BLaER1 treated with 17β-estradiol and CSF1 and Interleukin-3, amounts not matched to agents 10 nM and 100 nM (cell line): ENCODE measurements around the gene ADM2.

Source experiments
- H3K27ac ChIP-seq, 11 experiments: shearing (Covaris generic); formaldehyde crosslinking; 2 replicates each; pipeline ENCODE4 v1.8.1; 2022
- H3K27me3 ChIP-seq, 11 experiments: shearing (Covaris generic); formaldehyde crosslinking; 2 replicates each; pipeline ENCODE4 v1.8.1; 2022
- H3K36me3 ChIP-seq, 11 experiments: shearing (Covaris generic); formaldehyde crosslinking; 2 replicates each; pipeline ENCODE4 v1.8.1; 2022
- H3K4me1 ChIP-seq, 10 experiments: shearing (Covaris generic); formaldehyde crosslinking; 2 replicates each; pipeline ENCODE4 v1.8.1; 2022
- H3K4me2 ChIP-seq, 11 experiments: shearing (Covaris generic); formaldehyde crosslinking; 2 replicates each; pipeline ENCODE4 v1.8.1; 2022
- H3K4me3 ChIP-seq, 10 experiments: shearing (Covaris generic); formaldehyde crosslinking; 2 replicates each; pipeline ENCODE4 v1.8.1; 2022
- H3K9ac ChIP-seq, 11 experiments: shearing (Covaris generic); formaldehyde crosslinking; 2 replicates each; pipeline ENCODE4 v1.8.1; 2022
- H3K9me3 ChIP-seq, 11 experiments: shearing (Covaris generic); formaldehyde crosslinking; replicated peaks in 1 of 11; 2 replicates each; pipeline ENCODE4 v1.8.1; 2022
- H4K20me1 ChIP-seq, 11 experiments: shearing (Covaris generic); formaldehyde crosslinking; 2 replicates each; pipeline ENCODE4 v1.8.1; 2022
- Cebpa-rat ChIP-seq, 11 experiments: shearing (Covaris generic); IDR thresholded peaks; 2 replicates each; pipeline ENCODE4 v1.8.1; 2022

Gene ADM2

GRCh38 chr22:50502096-50502495, 20.8 kb downstream of the ADM2 start:
- TF ChIP-seq Cebpa-rat (IDR thresholded peaks at IDR 0.05): no peak
- peaks cover 29 to 50% (median 45%) of the 10 kb centered on the region in 10 experiments for H3K4me1 ChIP-seq
- H3K4me3 ChIP-seq: no peak overlapping the region
- peaks cover 20 to 37% (median 32%) of the 10 kb centered on the region in 11 experiments for H3K36me3 ChIP-seq
- H3K27me3 ChIP-seq: no peaks in the 10 kb centered on the region
- H3K9ac ChIP-seq: peak overlapping the region in 3 of 11 experiments; percentile 6 to 44 (median 28); a peak in 4 of 22 replicates
- H3K27ac ChIP-seq: no peak overlapping the region
- no peaks in the 10 kb centered on the region for H3K9me3 ChIP-seq
- H4K20me1 ChIP-seq: peaks cover 0 to 46% (median 32%) of the 10 kb centered on the region in 11 experiments; a peak in 20 of 22 replicates
- no peak overlapping the region for H3K4me2 ChIP-seq

DNA sequence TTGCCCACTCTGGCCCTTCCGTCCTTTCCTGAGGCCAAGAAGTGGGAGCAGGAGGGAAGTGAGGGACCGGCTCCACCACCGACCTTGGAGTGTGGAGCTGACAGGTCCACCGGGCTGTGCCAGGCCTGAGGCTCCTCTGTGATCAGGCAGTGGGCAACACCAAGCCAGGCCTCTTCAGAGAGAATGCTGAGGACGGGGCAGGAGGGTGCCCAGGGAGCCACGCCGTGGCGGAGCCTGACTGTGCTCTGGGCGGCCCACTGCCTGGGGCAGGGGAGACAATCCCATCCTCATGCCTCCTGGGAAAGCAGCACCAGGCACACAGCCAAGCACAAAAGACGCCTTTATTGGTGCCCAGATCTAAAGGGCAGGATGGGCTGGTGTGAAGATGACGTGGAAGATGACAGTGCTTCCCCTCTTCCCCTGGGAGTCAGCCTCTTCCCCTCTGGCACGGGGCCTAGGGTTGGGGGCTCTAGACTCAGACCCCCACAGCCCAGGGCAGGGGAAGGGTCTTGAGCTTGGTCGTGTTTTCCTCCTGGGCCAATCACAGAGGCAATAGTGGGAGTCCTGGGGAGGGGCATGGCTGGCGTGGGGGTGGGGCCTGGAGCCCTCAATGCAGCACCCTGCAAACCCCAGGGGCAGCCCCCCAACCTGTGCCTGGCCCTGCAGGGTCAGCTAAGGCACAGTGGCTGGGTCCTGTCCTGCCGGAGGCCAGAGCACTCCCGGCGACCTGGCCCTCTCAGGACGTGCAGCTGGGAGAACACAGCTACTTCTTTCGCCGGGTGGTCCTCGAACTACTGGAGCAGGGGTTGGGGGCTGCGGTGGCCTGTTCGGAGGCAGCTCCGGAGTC, 21.5 kb downstream of the ADM2 start:
- TF ChIP-seq Cebpa-rat (IDR thresholded peaks at IDR 0.05): no peak
- peak overlapping the region in 5 of 11 experiments; percentile 6 to 44 (median 26); a peak in 6 of 22 replicates for H3K9ac ChIP-seq
- no peak overlapping the region for H3K4me3 ChIP-seq
- no peak overlapping the region for H3K4me2 ChIP-seq
- H3K4me1 ChIP-seq: peaks cover 29 to 48% (median 42%) of the 10 kb centered on the region in 10 experiments
- no peaks in the 10 kb centered on the region for H3K27me3 ChIP-seq
- no peak overlapping the region for H3K27ac ChIP-seq
- no peaks in the 10 kb centered on the region for H3K9me3 ChIP-seq
- H3K36me3 ChIP-seq: peaks cover 20 to 37% (median 32%) of the 10 kb centered on the region in 11 experiments
- H4K20me1 ChIP-seq: peaks cover 0 to 46% (median 33%) of the 10 kb centered on the region in 11 experiments; a peak in 20 of 22 replicates

GRCh38 chr22:50503475-50504145, 22.3 kb downstream of the ADM2 start:
- Histone ChIP-seq H3K36me3 (peaks cover 20 to 37% (median 32%) of the 10 kb centered on the region in 11 experiments), H3K9ac (no peak overlapping the region; a peak in 1 of 22 replicates), H3K4me2 (no peak overlapping the region), H3K27ac (no peak overlapping the region), H3K9me3 (no peaks in the 10 kb centered on the region), H3K4me1 (peaks cover 26 to 43% (median 36%) of the 10 kb centered on the region in 10 experiments), H3K27me3 (no peaks in the 10 kb centered on the region), H3K4me3 (no peak overlapping the region), H4K20me1 (peaks cover 0 to 46% (median 35%) of the 10 kb centered on the region in 11 experiments; a peak in 20 of 22 replicates)
- TF ChIP-seq Cebpa-rat (IDR thresholded peaks at IDR 0.05): no peak

DNA sequence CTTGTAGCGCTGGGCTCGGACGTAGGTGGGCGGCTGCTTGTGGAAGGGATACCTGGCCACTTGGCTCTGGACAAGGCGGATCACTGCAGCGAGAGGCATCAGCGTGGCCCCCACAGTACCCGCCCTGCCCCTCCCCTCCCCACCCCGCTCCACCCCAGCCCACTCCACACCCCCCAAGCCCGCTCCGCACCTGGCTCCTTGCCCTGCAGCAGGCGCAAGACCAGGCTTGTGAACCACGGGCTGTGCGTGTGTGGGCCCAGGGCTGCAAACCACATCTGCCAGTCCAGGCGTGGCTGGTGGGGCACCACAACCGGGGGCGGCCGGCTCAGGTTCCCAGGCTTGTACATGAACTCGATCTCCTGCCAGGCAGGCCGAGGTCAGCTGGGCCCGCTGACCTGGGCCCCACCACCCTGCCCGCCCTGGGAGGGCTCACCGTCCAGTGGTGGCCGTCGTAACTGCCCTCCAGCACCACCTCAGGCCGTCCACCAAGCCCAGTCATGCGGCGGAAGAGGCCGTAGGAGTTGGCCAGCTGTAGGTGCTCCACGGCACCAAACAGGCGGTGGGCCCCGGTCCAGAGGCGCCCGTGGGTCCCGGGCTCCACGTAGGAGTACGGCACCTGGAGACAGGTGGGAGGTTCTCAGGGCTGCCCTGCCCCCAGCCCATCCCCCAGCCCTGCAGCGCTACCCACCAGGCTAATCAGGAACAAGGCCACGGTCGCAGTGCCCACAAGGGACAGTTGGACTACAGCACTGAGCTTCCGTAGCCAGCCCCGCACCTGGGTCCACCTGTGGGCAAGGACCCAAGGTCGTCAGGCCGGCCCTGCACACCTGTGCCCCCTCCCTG, 23.2 kb downstream of the ADM2 start:
- no peak overlapping the region for H3K4me3 ChIP-seq
- H3K9ac ChIP-seq: peak overlapping the region in 5 of 11 experiments; percentile 32 to 92 (median 88); a peak in 3 of 22 replicates
- H3K4me2 ChIP-seq: peak overlapping the region in 7 of 11 experiments; percentile 92 to 100 (median 99); a peak in 8 of 22 replicates

DNA sequence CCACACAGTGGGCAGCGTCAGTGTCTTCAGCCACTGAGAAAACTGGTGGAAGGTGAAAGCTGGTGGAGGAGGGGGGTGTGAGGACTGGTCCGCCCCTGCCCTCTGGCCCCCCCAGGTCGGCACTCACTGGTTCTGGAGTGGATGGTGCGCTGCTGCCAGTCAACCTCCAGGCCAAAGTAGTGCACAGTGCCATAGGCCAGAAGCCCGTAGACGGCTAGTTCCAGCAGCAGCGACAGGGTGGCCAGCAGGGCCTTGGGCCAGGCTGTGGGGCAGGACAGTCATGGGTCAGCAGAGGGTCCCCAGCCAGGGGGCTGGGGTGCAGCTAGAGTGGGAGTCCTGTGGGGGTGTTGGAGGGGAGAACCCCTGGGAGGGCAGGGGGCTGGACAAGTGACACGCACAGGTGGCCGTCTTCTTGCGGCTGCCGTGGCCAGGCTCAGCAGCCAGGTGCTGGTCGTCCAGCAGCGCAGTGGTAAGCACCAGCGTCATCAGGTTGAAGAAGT, 24.0 kb downstream of the ADM2 start:
- peak overlapping the region in 4 of 10 experiments; percentile 83 to 97 (median 94); a peak in 3 of 20 replicates for H3K4me3 ChIP-seq
- H3K27ac ChIP-seq: peak overlapping the region in 3 of 11 experiments; percentile 79 to 86 (median 84); a peak in 3 of 22 replicates
- no peaks in the 10 kb centered on the region for H3K27me3 ChIP-seq
- H3K9ac ChIP-seq: peak overlapping the region in 10 of 11 experiments; percentile 10 to 92 (median 89); a peak in 14 of 22 replicates
- peaks cover 0 to 56% (median 41%) of the 10 kb centered on the region in 11 experiments; a peak in 20 of 22 replicates for H4K20me1 ChIP-seq
- no peaks in the 10 kb centered on the region for H3K9me3 ChIP-seq
- H3K4me1 ChIP-seq: peaks cover 35 to 49% (median 44%) of the 10 kb centered on the region in 10 experiments
- H3K4me2 ChIP-seq: peak overlapping the region; percentile 85 to 100 (median 99); a peak in 20 of 22 replicates
- TF ChIP-seq Cebpa-rat (IDR thresholded peaks at IDR 0.05): no peak
- peaks cover 21 to 45% (median 35%) of the 10 kb centered on the region in 11 experiments for H3K36me3 ChIP-seq

More for the DNA sequence above, 23.2 kb downstream of the ADM2 start:
- H3K36me3 ChIP-seq: peaks cover 20 to 37% (median 32%) of the 10 kb centered on the region in 11 experiments
- peaks cover 0 to 48% (median 38%) of the 10 kb centered on the region in 11 experiments; a peak in 20 of 22 replicates for H4K20me1 ChIP-seq
- no peaks in the 10 kb centered on the region for H3K9me3 ChIP-seq
- no peak for TF ChIP-seq Cebpa-rat (IDR thresholded peaks at IDR 0.05)
- peaks cover 29 to 44% (median 37%) of the 10 kb centered on the region in 10 experiments for H3K4me1 ChIP-seq
- H3K27me3 ChIP-seq: no peaks in the 10 kb centered on the region
- H3K27ac ChIP-seq: 0 out of 22 replicates have a peak overlapping the region, but pooled peaks of 1 of the 11 experiments have one; percentile 86

DNA sequence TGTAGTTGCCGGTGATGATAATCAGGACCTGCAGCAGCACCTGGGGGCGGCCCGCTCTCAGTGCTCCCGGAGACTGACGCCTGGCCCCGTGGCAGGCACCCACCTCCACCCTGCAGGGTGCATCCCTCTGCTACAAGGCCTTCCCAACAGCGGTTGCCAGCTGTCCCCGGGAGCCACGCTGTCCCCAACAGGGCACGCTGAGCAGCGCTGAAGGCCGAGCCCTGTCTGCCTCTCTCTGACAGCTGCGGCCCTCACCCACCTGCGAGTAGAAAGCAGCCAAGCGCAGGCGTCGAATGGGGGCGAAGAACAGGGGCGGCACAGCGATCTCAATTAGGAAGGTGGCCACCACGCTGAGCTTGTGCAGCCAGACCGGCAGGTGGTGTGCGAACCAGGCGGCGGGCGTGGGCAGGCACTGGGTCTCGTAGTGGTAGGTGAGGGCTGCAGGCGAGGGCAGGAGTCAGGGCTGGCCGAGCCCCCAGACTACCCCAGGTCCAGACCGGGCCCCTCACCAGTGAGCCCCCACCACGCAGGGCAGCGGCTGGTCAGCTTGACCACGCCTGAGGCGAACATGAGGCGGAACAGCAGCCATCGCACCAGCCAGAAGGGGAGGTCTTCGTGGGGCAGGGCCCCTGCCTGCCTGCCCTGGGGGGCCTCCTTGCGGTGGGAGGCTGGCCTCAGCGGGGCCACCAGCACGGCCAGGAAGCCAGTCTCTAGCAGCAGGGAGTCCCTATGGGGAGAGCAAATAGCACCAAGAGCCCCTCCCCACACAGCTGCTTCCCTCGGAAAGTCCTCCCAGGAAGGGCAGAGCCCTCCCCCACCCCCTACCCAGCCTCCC, 24.6 kb downstream of the ADM2 start:
- no peaks in the 10 kb centered on the region for H3K9me3 ChIP-seq
- peak overlapping the region in 10 of 11 experiments; percentile 22 to 86 (median 80); a peak in 15 of 22 replicates for H3K27ac ChIP-seq
- no peak for TF ChIP-seq Cebpa-rat (IDR thresholded peaks at IDR 0.05)
- peak overlapping the region; percentile 85 to 100 (median 99) for H3K4me2 ChIP-seq
- peak overlapping the region; percentile 81 to 97 (median 92) for H3K4me3 ChIP-seq
- H3K36me3 ChIP-seq: peaks cover 25 to 51% (median 41%) of the 10 kb centered on the region in 11 experiments
- H3K9ac ChIP-seq: peak overlapping the region; percentile 81 to 92 (median 89); a peak in 21 of 22 replicates
- H4K20me1 ChIP-seq: peaks cover 0 to 62% (median 43%) of the 10 kb centered on the region in 11 experiments; a peak in 20 of 22 replicates
- no peaks in the 10 kb centered on the region for H3K27me3 ChIP-seq
- H3K4me1 ChIP-seq: peaks cover 35 to 49% (median 45%) of the 10 kb centered on the region in 10 experiments
